ENCODE data around the gene APEX1.

- no peak for TF ChIP-seq REST (IDR thresholded peaks at IDR 0.05; ENCODE audit: low read depth, low read length)
- TF ChIP-seq CTCF (IDR thresholded peaks at IDR 0.05), result no peak
- TF ChIP-seq, protein P1, sequence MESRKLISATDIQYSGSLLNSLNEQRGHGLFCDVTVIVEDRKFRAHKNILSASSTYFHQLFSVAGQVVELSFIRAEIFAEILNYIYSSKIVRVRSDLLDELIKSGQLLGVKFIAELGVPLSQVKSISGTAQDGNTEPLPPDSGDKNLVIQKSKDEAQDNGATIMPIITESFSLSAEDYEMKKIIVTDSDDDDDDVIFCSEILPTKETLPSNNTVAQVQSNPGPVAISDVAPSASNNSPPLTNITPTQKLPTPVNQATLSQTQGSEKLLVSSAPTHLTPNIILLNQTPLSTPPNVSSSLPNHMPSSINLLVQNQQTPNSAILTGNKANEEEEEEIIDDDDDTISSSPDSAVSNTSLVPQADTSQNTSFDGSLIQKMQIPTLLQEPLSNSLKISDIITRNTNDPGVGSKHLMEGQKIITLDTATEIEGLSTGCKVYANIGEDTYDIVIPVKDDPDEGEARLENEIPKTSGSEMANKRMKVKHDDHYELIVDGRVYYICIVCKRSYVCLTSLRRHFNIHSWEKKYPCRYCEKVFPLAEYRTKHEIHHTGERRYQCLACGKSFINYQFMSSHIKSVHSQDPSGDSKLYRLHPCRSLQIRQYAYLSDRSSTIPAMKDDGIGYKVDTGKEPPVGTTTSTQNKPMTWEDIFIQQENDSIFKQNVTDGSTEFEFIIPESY (IDR thresholded peaks at IDR 0.05; ENCODE audit: borderline replicate concordance, low read depth), result no peak
- TF ChIP-seq EP300 (IDR thresholded peaks at IDR 0.05; ENCODE audit: borderline replicate concordance in 1 of 2, low read depth in 1 of 2, low read length in 1 of 2), result no peak
- TF ChIP-seq, protein P2, sequence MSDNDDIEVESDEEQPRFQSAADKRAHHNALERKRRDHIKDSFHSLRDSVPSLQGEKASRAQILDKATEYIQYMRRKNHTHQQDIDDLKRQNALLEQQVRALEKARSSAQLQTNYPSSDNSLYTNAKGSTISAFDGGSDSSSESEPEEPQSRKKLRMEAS (IDR thresholded peaks at IDR 0.05; ENCODE audit: low read depth), result no peak
- no peak for TF ChIP-seq RCOR1 (IDR thresholded peaks at IDR 0.05; ENCODE audit: low read length)
- TF ChIP-seq SMC3 (IDR thresholded peaks at IDR 0.05; ENCODE audit: low read depth, low read length), result no peak
Observed at GRCh38 chr14:20476776-20477175, 21.8 kb downstream of the APEX1 start.

All from SK-N-SH (cell line).